BJ (cell line): ENCODE data around the gene NAPEPLD. TPM values are rescaled to one million over a fixed set of nuclear protein-coding genes. Genes with fewer than 3 reads are reported as not detected.

ENCODE experiments used
- CTCF ChIA-PET: fragments of 350-600 bp; formaldehyde crosslinking; extraction: SDS; loops from one replicate; lab custom pipeline; 2021; ENCODE audit warnings: antibody characterized with exemption, inconsistent platforms; lab: Yijun Ruan, JAX
- POLR2A ChIA-PET: fragments of 300-600 bp; sonication (Branson Sonifier 250); formaldehyde crosslinking; extraction: SDS; loops from one replicate; lab custom pipeline; 2021; ENCODE audit warnings: antibody characterized with exemption; lab: Charles Lee
- DNase-seq: peaks from one replicate; pipeline ENCODE4 v3.0.0-alpha.2; 2011; ENCODE audit warnings: low read depth
- H3K27me3 ChIP-seq: 2 replicates; pipeline ENCODE4 v1.6.0; 2011; ENCODE audit warnings: low read length; ENCODE audit not compliant: control insufficient read depth, insufficient read depth
- H3K36me3 ChIP-seq: 2 replicates; pipeline ENCODE4 v1.5.1; 2011; ENCODE audit warnings: low read length; ENCODE audit not compliant: control insufficient read depth, insufficient read depth
- H3K4me3 ChIP-seq: 2 replicates; pipeline ENCODE4 v1.5.1; 2011; ENCODE audit warnings: low read depth, mild to moderate bottlenecking, control low read depth, low read length
- polyA plus RNA-seq: library from polyadenylated mRNA; depleted of rRNA; stranded (reverse); fragments of >200 nt; gene quantifications from 2 replicates; pipeline ENCODE4 v1.2.3, GENCODE V29; 2011
- TF ChIP-seq, protein P1 (sequence below): IDR thresholded peaks from 2 replicates; pipeline ENCODE4 v1.5.1; 2011; ENCODE audit warnings: low read depth, mild to moderate bottlenecking, control low read depth, inconsistent platforms, low read length, moderate library complexity; ENCODE audit not compliant: insufficient read depth

NAPEPLD gene
- polyA plus RNA-seq, 1 experiment, result 2.9 TPM

DNA sequence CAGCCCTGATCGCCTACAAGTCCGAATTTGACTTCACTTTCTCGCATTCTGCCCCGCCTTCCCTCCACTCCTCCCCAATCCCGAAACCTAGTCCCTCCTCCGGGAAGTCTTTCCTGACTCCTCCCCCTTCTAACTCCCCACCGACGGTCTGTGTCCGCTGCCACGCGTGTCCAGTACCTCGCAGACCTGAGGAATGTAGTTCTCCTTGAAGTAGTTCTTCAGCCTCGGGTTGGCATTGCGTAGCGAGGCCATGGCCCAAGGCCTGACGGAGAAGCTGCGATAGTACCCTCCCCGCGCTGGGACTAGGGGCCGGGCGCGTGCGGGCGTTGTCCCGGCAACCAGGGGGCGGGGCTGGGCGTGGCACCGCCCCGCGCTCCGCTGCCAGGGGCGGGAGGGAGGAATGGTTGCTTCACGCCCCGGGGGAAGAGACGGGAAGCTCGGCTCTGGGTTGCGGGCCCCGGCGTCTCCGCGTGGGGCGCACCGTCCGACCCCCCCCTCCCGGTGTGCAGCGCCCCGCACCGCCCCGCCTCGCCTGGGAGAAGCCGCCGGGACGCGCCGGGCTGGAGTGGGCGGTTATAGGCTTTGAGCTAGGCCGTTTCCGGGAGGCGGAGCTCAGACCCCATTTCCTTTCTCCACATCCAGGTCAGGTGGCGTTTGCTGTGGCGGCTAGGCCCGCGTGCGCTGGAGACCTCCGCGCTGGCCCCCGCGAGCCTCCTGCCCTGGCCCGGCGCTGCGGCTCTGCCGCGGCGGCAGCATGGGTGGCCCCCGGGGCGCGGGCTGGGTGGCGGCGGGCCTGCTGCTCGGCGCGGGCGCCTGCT lies 74.2 kb downstream of the NAPEPLD start, which contains the start of the genes ARMC10 and FBXL13:
Gene ARMC10, plus strand, starts transcription at position 622 of the 818 bp plus-strand sequence. Its CDS starts 133 bp downstream, at position 755.
Gene FBXL13, minus strand, starts transcription at position 278 of the 818 bp plus-strand sequence.
- TF ChIP-seq, protein P1, sequence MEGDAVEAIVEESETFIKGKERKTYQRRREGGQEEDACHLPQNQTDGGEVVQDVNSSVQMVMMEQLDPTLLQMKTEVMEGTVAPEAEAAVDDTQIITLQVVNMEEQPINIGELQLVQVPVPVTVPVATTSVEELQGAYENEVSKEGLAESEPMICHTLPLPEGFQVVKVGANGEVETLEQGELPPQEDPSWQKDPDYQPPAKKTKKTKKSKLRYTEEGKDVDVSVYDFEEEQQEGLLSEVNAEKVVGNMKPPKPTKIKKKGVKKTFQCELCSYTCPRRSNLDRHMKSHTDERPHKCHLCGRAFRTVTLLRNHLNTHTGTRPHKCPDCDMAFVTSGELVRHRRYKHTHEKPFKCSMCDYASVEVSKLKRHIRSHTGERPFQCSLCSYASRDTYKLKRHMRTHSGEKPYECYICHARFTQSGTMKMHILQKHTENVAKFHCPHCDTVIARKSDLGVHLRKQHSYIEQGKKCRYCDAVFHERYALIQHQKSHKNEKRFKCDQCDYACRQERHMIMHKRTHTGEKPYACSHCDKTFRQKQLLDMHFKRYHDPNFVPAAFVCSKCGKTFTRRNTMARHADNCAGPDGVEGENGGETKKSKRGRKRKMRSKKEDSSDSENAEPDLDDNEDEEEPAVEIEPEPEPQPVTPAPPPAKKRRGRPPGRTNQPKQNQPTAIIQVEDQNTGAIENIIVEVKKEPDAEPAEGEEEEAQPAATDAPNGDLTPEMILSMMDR, result peak; percentile 26; the same call in 1 of the 2 replicates
- H3K4me3 ChIP-seq, result peak within 1 kb of the TSS; percentile 69
- no peaks in the 10 kb centered on the region for H3K36me3 ChIP-seq
- ChIA-PET POLR2A (interaction anchor here (0.9 to 1.0 kb wide), 2 partner anchors 13 to 326 kb away, joined by 5 to 8 read pairs; partner anchors contain the start of gene FAM185A), CTCF (interaction anchor here (0.5 to 2.0 kb wide), 8 partner anchors 10 to 326 kb away, joined by 3 to 7 read pairs (median 3); partner anchors contain the start of gene FAM185A)
- peak; percentile 67 for DNase-seq
- H3K27me3 ChIP-seq, result no peaks in the 10 kb centered on the region

DNA sequence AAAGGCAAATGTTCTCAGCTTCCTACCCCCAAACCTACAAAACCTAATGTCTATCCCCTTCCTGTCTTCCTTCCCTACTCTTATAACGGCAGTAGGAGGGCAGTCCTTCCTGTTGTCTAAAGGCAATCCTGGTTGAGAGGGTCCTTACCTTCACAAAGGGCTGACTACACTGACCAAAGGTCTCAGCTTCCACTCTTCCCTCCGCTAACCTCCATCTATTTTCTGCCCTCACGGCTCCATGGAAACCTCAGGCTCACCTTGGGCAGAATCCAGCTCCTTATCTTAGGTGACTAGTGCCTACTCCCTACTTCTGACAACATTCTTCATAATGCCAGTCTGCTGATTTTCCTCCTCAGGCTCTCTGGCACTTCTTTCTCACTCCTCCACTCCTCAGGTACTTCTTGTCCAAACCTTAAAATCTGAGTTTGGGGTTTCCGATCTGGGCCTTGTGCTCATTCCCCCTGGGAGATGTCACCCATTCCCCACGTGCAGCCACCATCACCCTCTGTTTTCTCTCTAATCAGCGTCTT lies 74.8 kb downstream of the NAPEPLD start:
- no peaks in the 10 kb centered on the region for H3K27me3 ChIP-seq
- peak overlapping the region; percentile 69 for H3K4me3 ChIP-seq
- no peak for DNase-seq
- TF ChIP-seq, protein P1, result no peak
- CTCF ChIA-PET, result interaction anchor here (1.4 to 4.7 kb wide), 3 partner anchors 10 to 30 kb away, joined by 5 to 25 read pairs (median 6); no protein-coding TSS in a partner anchor
- POLR2A ChIA-PET, result no interaction called here
- H3K36me3 ChIP-seq, result no peaks in the 10 kb centered on the region

DNA sequence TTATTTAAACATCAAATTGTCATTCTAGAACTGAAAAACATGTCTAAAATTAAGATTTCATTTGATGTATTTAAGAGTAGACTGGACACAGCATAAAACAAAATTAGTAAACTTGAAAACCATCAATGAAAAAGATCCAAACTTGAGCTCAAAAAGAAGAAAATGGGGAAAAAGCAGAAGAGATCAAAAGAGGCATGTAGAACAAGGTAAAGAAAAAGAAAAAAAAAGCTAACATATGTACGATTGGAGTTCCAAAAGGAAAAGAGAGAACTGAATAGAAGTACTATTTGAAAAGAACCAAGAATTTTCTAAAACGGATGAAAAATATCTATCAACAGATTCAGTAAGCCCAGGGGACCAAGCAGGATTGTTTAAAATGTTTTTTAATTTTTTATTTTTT lies 77.9 kb downstream of the NAPEPLD start:
- DNase-seq, result no peak
- CTCF ChIA-PET, result interaction anchor here (4.7 kb wide), 1 partner anchor 9 kb away, joined by 25 read pairs; no protein-coding TSS in a partner anchor
- TF ChIP-seq, protein P1, result no peak
- Histone ChIP-seq H3K4me3 (no peak overlapping the region), H3K27me3 (no peaks in the 10 kb centered on the region), H3K36me3 (no peaks in the 10 kb centered on the region)
- POLR2A ChIA-PET, result no interaction called here

DNA sequence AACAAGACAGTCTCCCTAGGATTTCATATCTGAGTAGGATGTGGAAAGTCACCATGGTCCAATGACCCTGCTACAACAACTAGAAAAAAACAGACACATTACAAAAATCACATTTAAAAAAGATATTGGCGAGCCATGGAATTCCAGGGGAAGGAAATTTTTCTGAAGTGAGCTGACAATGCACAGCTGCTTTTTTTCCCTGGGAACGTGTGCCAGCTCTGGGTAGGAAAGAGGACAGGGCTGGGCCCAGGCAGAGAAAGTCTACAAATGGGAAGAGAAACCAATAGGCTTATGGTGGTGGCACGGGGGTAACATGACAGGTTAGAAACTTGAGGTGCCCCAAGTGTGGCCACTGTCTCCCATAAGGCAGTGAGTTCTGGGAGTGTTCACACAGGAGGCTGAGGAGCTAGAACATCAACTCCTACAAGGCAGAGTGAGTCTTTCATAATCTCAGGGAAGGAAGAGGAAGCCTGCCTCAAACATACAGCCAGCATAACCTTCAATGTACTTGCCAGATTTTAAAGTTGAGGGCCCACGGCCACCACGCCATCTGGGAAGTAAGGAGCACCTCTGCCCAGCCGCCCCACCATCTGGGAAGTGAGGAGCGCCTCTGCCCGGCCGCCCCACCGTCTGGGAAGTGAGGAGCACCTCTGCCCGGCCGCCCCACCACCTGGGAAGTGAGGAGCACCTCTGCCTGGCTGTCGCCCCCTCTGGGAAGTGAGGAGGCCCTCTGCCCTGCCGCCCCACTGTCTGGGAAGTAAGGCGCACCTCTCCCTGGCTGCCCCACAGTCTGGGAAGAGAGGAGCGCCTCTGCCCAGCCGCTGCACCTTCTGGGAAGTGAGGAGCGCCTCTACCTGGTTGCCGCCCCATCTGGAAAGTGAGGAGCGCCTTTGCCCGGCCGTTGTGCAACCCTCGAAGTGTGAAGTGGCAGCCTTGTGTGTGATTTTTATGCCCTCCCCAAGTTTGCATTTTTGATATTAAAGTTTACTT lies 80.2 kb downstream of the NAPEPLD start:
- CTCF ChIA-PET, result interaction anchor here (1.4 kb wide), 1 partner anchor 10 kb away, joined by 4 read pairs; no protein-coding TSS in a partner anchor

More for the DNA sequence above, 80.2 kb downstream of the NAPEPLD start:
- Histone ChIP-seq H3K36me3 (no peaks in the 10 kb centered on the region), H3K27me3 (no peaks in the 10 kb centered on the region), H3K4me3 (no peak overlapping the region)
- TF ChIP-seq, protein P1, result no peak
- no peak for DNase-seq
- POLR2A ChIA-PET, result no interaction called here
